HG02973 (cell line): ENCODE results near the gene CALD1.

Experiments used
- ATAC-seq: cut with Tn5 transposase; IDR thresholded peaks from one replicate; pipeline ENCODE4 v1.9.1; 2021; ENCODE audit warnings: moderate library complexity; ENCODE audit not compliant: unreplicated experiment

The CALD1 gene

DNA sequence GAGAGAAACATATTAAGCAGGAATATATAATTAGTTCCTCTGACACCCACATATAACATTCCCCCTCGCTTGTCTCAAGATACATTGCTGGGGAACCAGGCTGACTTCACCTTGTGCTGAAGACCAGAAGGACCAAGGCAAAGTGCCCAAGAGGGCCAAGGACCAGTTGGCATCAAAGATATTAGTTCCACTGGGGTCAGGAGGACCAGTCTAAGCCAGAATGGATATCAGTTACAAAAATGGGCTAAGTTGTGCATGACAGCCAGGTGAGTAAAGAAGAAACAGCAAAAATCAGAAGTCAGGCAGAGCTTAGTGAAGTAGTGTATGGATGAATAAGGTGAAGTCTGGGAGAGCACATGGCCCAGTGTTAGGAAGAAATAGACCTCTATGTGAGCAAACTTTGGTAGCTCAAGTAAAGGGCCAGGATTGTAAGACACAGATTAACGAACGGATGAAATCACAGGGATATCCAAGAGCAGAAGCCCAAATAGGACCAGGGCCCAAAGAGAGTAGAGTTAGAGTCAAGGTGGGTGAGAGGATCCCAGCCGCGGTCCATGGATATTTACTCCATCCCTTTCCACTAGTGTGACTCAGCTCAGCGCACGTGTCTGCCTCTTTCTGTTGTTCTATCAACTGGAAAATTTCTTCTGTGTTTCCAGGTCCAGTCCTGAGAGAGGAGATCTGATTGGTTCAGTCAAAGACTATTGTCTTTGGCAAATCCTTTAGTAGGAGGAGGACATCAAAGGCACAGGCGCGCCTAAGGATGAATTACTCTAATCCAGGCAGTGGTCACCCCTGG, 5.0 kb downstream of the CALD1 start:
- ATAC-seq = no peak

DNA sequence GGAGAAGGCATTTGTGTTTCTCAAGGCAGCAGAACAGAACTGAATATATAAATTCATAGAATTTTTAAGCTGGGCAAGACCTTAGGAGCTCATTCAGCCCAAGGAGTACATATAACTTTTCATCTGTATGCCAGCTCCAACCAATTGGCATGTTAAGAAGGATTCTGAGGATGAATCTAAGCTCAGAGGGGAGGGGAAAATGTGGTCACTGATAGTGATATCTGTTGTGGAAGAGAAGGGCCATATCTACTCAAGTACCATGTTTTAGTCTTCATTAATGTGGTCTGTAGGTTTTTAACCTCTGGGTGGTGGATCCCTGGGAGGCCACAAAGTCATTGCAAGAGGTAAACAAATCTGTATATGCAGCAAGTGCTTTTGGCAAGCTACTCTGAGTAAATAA, 6.4 kb downstream of the CALD1 start:
- ATAC-seq = no peak

DNA sequence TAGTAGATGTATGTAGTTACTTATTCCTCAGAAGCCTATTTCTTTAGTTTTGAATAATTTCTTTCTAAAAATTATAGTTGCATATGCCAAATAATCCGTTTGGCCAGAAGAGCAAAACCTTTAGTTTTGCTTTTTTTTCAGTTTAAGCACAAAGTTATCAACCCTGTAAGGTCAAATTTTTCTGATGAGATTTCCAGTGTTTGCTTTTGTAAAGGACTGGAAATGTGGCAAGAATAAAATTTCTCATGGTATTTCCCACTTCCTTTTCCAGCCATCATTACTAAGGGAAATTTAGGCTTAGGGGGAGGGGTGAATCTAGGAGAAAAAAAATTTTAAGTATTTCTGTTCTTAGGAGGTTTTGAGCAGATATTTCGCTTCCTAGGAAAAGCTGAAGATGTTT, 7.6 kb downstream of the CALD1 start:
- ATAC-seq = no peak

DNA sequence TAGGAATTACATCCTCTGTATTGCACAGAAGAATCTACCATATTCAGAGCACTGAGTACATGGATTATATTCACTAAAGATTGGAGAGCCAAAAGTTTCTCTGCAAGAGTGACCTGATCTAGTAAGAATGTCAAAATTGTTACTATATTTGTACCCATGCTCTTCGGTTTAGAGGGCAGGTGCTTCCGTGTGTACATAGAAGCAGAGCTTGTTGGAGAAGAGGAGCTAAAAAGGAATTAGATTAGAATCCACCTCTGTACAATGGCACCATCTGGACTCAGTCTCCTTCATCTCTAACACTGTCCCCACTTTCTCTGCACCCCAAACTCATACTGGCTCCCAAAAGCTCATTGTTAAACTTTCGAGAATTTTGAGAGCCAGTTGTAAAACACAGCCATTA, 8.3 kb downstream of the CALD1 start:
- no peak for ATAC-seq

DNA sequence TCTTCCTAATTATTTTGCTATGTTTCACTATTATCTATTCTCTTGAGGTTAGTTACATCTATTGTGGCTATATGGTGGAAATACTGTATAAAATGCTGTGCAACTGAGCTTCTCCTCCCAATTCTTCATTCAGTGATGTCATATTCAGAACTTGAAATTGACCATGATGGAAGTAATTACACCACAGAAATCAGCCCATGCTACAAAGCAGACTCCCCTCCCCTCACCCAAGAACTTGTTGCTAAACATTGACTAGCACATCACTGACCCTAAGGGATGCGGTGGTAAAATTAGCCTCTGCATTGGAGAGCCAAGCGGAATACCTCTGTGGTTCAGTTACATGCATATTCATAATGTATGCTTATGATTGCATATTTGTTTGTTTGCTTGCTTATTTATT, 8.8 kb downstream of the CALD1 start:
- ATAC-seq = no peak

DNA sequence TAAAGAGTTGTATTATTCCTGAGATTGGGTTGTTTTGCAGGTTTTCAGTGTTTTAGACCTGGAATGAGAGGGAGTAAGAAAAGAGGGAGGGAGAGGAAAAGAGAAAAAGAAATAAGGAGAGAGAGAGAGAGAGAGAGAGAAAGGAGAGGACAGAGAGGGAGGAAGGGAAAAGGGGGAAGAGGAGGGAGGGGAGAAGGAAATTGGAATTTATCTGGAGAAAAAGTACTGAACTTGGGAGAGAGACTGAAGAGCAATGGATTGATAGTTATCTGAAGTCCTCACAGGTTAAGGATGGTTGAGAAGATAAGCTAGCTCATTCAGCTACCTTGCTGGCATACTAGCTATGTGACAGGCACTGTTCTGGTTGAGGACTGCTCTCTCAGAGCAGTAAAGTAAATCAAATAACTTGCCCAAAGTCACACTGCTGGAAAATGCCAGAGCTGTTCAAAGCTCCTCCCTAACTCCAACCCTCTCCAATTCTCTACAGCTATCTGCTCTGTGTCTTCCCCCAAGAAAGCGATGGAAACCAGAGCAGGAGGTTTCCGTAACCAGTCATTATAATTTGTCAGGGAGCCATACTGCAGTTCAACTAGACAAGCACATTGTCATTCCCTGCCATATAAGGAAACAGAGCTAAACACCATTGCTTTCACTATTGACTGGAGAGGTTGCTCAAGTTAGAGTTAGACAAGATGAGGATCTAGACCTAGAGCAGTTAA, 10.7 kb downstream of the CALD1 start:
- no peak for ATAC-seq

DNA sequence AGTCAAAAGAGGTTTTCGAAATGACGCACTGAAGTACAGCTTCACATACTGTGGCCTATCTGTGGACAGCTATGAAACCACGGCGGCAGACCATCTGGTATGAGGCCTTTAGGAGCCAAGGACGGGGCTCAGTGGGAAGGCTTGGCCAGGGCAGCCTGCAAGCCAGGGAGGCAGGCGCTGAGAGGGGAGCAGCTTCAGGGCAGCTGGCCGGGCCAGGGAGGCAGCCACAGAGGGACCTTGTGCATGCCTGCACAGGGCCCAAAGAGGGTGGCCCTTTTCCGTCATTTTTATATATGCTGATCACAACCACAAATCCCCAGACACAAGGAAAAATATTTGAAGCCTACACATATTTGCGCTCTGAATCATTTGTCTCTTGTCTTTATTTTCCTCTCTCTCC, 13.5 kb downstream of the CALD1 start:
- ATAC-seq = no peak

DNA sequence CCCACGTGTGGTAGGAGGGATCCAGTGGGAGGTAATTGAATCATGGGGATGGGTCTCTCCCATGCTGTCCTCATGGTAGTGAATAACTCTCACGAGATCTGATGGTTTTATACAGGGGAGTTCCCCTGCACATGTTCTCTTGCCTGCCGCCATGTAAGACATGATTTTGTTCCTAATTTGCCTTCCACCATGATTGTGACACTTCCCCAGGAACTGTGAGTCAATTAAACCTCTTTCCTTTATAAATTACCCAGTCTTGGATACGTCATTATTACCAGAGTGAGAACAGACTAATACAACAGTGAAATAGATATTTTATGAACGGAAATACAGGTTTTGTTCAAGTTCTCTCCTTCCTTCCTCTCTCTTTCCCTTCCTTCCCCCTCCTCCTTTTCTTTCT, 15.8 kb downstream of the CALD1 start:
- ATAC-seq = no peak

DNA sequence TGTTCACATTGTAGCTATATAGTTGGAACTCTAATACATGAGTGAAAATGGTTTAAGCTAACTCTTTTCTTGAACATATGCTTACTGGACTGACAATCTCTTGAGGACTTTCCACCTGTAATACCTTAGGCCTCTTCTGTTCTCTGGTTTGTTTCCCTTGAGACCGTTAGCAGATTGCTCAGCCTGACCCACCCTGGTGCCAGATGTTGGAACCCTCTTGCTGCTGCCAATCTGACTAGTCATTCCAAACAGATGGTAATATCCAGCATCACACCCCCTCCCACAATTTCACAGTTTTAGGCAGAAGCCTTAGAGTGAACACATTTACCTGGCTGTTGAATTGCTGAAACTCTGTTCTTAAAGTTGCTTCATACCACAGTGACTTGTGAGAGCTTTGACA, 18.7 kb downstream of the CALD1 start:
- no peak for ATAC-seq

DNA sequence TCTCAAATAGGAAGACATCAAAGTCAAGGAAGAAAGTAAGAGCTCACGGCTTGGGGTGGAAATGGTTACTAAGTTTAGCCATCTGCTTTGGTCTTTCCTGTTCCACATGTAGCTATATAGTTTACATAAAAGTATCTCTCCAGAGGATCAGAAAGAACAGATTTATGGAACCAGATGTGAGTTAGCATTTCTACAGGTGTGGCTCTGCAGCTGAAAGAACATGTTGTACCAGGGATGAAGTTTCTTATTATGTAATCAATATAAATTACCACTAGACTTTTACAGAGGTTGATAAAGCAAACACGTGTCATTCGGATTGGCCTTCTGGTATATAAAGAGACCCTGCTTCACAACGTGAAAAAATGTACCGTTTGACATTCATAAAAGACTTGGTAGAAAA, 19.9 kb downstream of the CALD1 start:
- no peak for ATAC-seq

DNA sequence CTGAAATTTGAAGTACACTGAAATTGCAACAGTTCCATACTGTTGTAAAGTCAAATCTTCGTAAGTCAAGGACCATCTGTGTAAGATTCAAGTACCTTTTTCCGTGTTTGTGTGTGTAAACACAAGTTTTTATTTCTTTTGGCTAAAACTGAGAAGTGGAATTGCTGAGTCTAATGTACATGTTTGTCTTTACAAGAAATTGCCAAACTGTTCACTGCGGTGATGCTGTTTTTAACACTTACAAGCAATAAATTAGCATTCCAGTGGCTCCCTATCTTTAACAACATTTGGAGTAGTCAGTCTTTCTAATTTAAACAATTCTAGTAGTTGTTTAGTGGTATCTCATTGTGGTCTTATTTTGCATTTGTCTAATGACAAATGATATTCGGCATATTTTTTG, 23.3 kb downstream of the CALD1 start:
- ATAC-seq = no peak

DNA sequence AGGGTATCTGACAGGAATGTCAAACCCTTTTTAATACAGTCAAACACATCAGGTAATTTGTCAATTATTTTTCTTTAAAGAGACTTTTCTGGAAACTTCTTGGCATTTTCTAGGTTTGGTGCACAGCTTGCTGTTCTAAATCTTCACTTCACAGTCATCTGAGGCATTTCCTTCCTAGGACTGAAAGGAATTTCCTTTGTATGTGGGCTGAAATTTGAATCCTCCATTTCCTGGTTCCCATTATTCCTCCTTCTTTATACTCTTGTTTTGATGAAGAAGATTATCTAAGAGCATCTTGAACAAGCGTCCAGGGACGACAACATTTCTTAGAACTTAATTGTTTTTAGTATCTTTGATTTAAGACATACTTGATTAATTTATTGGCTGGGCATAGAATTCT, 24.9 kb downstream of the CALD1 start:
- ATAC-seq = no peak

DNA sequence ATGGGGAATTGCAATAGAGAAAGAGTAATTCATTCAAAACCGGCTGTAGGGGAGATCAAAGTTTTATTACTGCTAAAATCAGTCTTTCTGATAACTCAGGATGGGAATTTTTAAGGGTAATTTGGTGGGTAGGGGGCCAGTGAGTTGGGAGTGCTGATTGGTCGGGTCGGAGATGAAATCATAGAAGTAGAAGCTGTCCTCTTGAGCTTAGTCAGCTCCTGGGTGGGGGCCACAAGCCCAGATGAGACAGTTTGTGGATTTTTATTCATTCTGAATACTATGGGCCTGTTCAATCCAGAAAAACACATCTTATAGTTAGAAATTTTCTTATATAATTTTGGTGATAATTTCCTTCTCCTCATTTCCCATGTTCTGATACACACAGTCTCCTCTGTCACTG, 25.4 kb downstream of the CALD1 start:
- ATAC-seq = no peak

DNA sequence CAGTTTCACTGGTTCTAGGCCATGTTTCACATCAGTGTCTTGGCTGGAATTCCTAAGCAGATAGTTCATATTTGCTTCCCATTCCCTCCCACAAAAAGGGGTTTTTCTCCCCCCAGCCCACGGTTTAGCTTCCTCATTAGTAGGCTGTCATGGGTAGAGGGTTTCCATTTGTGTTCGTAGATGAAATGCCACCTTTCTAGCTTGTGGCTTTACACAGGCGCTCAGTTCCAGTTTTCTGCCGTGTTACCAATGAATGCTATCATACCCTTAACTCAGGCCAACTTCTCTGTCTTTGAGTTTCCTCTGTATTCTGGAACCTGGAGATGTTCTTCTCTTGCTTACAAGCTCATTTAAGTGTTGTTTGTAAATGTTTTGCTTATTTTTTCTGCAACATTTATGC, 26.8 kb downstream of the CALD1 start:
- ATAC-seq = no peak

DNA sequence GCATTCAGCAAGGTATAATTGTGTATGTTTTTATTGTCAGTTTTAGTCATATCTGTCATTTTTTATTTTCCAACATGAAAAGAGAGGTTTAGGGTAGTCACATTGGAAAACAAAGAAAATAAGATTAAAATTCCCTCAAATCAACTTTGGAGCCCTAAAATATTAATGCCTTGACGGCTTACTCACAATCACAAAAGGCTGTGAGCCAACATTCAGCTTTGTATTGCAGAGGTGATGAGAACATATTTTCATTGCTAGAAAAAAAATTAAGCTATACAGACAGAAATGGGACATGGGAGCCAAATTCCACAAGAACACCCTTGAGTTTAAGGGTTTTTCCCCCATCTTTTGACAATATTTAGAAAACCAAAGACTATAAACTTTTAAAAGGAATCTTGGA, 30.2 kb downstream of the CALD1 start:
- no peak for ATAC-seq

DNA sequence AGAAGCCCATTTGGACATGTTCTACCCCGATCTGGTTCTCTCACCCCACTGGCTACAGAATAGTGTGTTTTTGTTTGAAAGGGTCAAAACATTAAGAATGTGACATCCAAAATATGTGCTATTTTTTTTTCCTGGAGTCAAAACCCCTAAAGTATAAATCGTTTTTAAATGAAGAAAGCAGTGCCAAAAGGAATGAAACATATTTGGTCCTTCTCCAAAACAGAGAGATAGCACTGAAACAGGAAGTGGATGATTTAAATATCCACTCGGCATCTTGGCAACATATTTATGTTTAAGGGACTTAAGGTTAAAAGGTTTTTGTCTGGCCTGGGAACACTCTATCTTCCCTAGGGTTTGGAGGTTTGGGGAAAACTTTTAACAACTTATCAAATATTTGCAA, 32.3 kb downstream of the CALD1 start:
- no peak for ATAC-seq

DNA sequence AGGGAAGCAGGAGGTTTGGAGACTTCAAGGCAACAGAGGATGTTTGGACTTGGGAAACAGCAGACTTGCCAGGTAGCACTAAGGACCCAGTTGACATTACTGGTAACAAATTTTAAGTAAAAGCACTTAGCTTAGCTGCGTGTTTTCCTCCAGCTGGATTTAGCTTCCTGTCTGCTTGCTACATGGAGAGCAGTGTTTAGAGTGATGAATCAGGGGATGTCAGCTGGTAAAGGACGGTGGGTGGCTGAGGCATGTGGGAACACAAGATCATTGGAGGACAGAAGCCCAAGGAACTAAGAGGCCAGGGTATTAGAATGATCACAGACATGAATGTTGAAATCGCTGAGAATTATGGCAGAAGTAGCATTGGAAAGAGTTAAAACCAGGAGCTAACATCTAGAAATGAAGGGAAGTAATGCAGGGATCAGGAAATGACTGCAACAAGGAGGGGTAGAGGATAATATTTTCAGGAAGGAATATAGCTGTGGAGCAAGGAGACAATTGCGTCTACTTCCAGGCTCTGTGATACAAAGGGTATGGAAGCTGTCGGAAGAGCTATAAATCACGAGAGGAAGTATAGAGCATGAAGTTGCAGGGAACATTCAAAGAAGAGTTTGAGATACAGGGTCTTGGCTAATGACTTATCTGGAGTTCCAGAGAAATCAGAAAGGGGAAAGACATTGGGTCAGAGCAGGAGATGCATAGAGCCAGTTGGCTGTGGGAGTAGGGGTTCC, 34.4 kb downstream of the CALD1 start:
- ATAC-seq = no peak

DNA sequence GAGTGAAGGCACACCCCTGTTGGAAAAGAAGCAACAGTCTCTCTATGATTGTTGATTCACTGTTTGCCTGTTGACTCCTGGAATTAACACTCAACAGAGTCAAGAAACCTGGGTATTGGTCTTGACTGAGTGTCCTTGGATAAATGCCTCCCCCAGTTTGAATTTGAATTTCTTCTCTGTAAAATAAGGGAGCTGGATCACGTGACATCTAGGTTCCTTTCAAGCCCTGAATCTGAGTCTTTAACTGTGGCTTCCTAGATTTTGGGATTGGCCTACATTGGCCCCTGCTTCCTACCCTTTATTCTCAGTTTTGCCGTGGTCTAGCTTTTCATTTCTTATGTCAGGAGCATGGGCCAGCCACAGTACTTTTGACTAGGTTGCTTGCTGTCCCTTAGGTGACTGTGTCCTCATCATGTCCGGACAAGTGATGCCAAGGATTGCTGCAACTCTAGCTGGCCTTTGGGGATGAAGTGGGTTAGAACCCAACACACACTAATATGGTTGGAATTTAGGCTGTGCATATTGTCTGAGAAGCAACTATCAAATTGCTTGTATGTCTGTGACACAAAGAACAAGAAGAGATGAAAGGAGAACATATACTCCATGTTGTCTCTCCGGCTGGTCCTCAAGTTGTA, 35.4 kb downstream of the CALD1 start:
- no peak for ATAC-seq

DNA sequence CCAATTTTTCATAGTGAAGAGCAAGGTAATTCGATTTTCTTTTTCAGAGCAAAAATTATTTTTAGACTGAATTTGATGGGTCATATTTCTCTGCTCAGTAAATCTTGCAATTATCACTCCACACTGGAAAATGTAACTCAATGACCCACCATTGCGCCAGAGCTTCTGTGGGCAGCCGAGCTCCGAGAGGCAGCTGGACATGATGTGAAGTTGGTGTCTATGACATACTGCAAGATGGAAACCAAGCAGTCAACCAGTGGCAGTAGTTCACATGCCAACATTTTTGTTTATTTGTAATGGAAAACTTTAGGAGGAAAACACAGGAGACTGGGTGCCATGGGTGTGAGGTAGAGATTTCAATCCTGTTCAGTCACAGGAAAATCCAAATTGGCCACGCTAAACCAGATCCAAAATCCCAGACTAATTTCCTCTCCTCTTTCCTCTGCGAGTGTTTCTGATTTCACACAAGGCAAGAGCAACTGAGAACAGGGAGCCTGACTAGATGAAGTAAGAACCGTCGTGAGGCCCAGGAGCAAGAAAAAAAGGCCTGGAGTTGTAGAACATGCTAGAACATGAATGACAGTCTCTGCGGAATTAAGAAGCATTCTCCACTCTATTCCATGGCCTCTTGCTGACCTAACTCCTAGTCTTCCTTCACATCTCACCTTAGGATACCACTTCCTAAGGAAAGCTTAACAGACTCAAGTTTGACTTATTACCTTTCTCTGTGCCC, 39.3 kb downstream of the CALD1 start:
- no peak for ATAC-seq

DNA sequence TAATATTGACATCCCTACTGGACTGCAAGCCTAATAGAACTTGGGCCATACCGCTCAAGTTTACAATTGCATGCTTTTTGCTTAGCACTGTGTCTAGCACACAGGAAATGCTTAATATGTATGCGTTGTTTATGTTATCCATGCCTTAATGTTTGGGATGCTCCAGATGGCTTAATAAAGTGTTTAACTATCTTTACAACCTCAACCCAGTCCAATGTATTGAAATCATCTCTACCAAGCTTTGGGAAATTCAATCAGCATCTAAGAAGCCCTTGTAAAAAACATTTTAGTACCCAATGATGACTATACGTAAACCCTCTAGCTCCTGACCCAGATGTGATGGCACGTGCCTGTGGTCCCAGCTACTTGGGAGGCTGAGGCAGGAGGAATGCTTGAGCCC, 40.0 kb downstream of the CALD1 start:
- no peak for ATAC-seq

DNA sequence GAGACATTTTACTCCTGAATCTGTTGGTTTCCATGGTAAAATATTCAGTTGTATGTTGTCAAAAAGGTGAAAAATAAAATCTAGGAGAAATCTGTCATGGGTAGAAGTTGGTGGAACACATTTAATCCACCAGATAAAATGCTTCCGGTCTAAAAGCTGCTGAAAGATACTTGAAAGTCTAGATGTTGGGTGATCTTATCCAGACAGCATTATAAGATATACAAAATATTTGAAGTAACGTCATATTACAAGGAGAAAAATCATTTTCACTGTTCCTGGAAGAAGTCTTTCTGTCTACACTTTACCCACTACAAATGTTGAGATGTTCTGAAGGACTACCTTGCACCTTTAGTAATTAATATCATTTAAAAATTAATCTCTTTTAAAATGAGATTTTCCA, 40.9 kb downstream of the CALD1 start:
- no peak for ATAC-seq
